Common myeloid progenitor, CD34-positive (primary cell): ENCODE measurements around the gene FRMD4A.

ENCODE experiments used
- CTCF ChIA-PET: fragments of 350-600 bp; sonication (Branson Sonifier 250); formaldehyde crosslinking; loops from one replicate; lab custom pipeline; 2021; ENCODE audit warnings: antibody characterized with exemption; lab: Charles Lee
- POLR2A ChIA-PET: fragments of 350-600 bp; sonication (Branson Sonifier 250); formaldehyde crosslinking; loops from one replicate; lab custom pipeline; 2021; ENCODE audit warnings: antibody characterized with exemption; lab: Charles Lee
- DNase-seq, 3 donors: peaks; one replicate each; pipeline versions ENCODE4 v3.0.0 to v3.0.0-alpha.2; 2013
- H3K27ac ChIP-seq, 2 experiments: 1 replicate in 1 of 2; 2 replicates in 1 of 2; pipeline ENCODE4 v1.7.0; 2013; ENCODE audit warnings: inconsistent platforms in 2 of 2, low read length in 2 of 2, mild to moderate bottlenecking in 2 of 2, low read depth in 1 of 2, moderate library complexity in 1 of 2; ENCODE audit not compliant: severe bottlenecking in 2 of 2, insufficient read depth in 1 of 2, poor library complexity in 1 of 2
- H3K27me3 ChIP-seq, 5 experiments: replicated peaks in 2 of 5; 1 replicate in 3 of 5; 2 replicates in 2 of 5; pipeline versions ENCODE4 v1.6.1 to v1.7.0; 2013; ENCODE audit warnings: low read length in 4 of 5, mild to moderate bottlenecking in 2 of 5, moderate library complexity in 2 of 5, inconsistent platforms in 1 of 5; ENCODE audit not compliant: insufficient read depth in 5 of 5, control insufficient read depth in 4 of 5
- H3K36me3 ChIP-seq, 4 experiments: 1 replicate in 2 of 4; 2 replicates in 2 of 4; pipeline versions ENCODE4 v1.6.1 to v1.7.0; 2013; ENCODE audit warnings: low read length in 3 of 4, control low read depth in 1 of 4, mild to moderate bottlenecking in 1 of 4; ENCODE audit not compliant: control insufficient read depth in 4 of 4, insufficient read depth in 4 of 4
- H3K4me1 ChIP-seq, 4 experiments: 1 replicate in 3 of 4; 2 replicates in 1 of 4; pipeline versions ENCODE4 v1.6.1 to v1.7.1; 2013; ENCODE audit warnings: low read length in 3 of 4, mild to moderate bottlenecking in 3 of 4, control low read depth in 1 of 4, inconsistent platforms in 1 of 4, moderate library complexity in 1 of 4; ENCODE audit not compliant: control insufficient read depth in 4 of 4, insufficient read depth in 4 of 4; ENCODE audit errors: control extremely low read depth in 1 of 4
- H3K4me3 ChIP-seq, 7 experiments: 1 replicate in 4 of 7; 2 replicates in 3 of 7; pipeline versions ENCODE4 v1.5.1 to v1.7.0; 2013; ENCODE audit warnings: mild to moderate bottlenecking in 7 of 7, low read length in 6 of 7, moderate library complexity in 6 of 7, inconsistent platforms in 2 of 7, low read depth in 2 of 7, control low read depth in 1 of 7; ENCODE audit not compliant: insufficient read depth in 4 of 7, control insufficient read depth in 1 of 7; ENCODE audit errors: extremely low read depth in 1 of 7
- H3K9me3 ChIP-seq, 5 experiments: 1 replicate in 4 of 5; 2 replicates in 1 of 5; pipeline versions ENCODE4 v1.6.1 to v1.7.1; 2013; ENCODE audit warnings: low read length in 4 of 5, mild to moderate bottlenecking in 2 of 5, inconsistent platforms in 1 of 5, low read depth in 1 of 5, moderate library complexity in 1 of 5; ENCODE audit not compliant: control insufficient read depth in 4 of 5, insufficient read depth in 2 of 5; ENCODE audit errors: control extremely low read depth in 1 of 5
- WGBS: methylation state at CpG from one replicate; pipeline ENCODE4 v1.1.5; 2013; ENCODE audit not compliant: insufficient coverage; 5-methylcytosine and 5-hydroxymethylcytosine counted together

Gene FRMD4A

GRCh38 chr10:14296065-14296709 lies 34.5 kb downstream of the FRMD4A start:
- Histone ChIP-seq H3K36me3 (no peaks in the 10 kb centered on the region), H3K4me3 (no peak overlapping the region), H3K27me3 (peaks cover 0 to 4% (median 0%) of the 10 kb centered on the region in 5 experiments), H3K9me3 (peaks cover 0 to 6% (median 0%) of the 10 kb centered on the region in 5 experiments), H3K27ac (no peak overlapping the region), H3K4me1 (no peaks in the 10 kb centered on the region)
- ChIA-PET CTCF (interaction anchor here (0.6 to 1.4 kb wide), 2 partner anchors 13 to 609 kb away, joined by 3 to 4 read pairs; no protein-coding TSS in a partner anchor), POLR2A (no interaction called here)
- DNase-seq = no peak
- 83% methylated on average over 2 of the region's 9 CpGs for WGBS

- no peak for DNase-seq
- Histone ChIP-seq H3K9me3 (peaks cover 0 to 15% (median 0%) of the 10 kb centered on the region in 5 experiments), H3K4me3 (no peak overlapping the region), H3K27me3 (peaks cover 0 to 2% (median 0%) of the 10 kb centered on the region in 5 experiments), H3K4me1 (no peaks in the 10 kb centered on the region), H3K27ac (no peak overlapping the region), H3K36me3 (no peaks in the 10 kb centered on the region)
- 91% methylated on average over 8 of the region's 14 CpGs for WGBS
- ChIA-PET POLR2A (no interaction called here), CTCF (no interaction called here)
These were observed 36.2 kb downstream of the FRMD4A start for GRCh38 chr10:14294347-14295059.

GRCh38 chr10:14293526-14293925 lies 37.2 kb downstream of the FRMD4A start:
- H3K27me3 ChIP-seq = peaks cover 0 to 2% (median 0%) of the 10 kb centered on the region in 5 experiments
- H3K4me1 ChIP-seq = no peaks in the 10 kb centered on the region
- no peaks in the 10 kb centered on the region for H3K36me3 ChIP-seq
- ChIA-PET POLR2A (no interaction called here), CTCF (no interaction called here)
- H3K4me3 ChIP-seq = no peak overlapping the region
- WGBS = 60% methylated on average over 2 of the region's 3 CpGs
- peaks cover 0 to 15% (median 0%) of the 10 kb centered on the region in 5 experiments for H3K9me3 ChIP-seq
- DNase-seq = no peak
- no peak overlapping the region for H3K27ac ChIP-seq

- no peak overlapping the region for H3K27ac ChIP-seq
- POLR2A ChIA-PET = no interaction called here
- peaks cover 0 to 5% (median 0%) of the 10 kb centered on the region in 5 experiments for H3K27me3 ChIP-seq
- no peak for DNase-seq
- WGBS = no CpG with 5 or more reads among the region's 1 CpG
- no peaks in the 10 kb centered on the region for H3K36me3 ChIP-seq
- no peaks in the 10 kb centered on the region for H3K4me1 ChIP-seq
- CTCF ChIA-PET = no interaction called here
- no peak overlapping the region for H3K4me3 ChIP-seq
- peaks cover 0 to 15% (median 3%) of the 10 kb centered on the region in 5 experiments for H3K9me3 ChIP-seq
These were observed 39.4 kb downstream of the FRMD4A start for GRCh38 chr10:14291296-14291695.

- Histone ChIP-seq H3K27me3 (peaks cover 0 to 7% (median 0%) of the 10 kb centered on the region in 5 experiments), H3K27ac (no peak overlapping the region), H3K36me3 (no peaks in the 10 kb centered on the region), H3K9me3 (peaks cover 0 to 9% (median 3%) of the 10 kb centered on the region in 5 experiments), H3K4me3 (no peak overlapping the region), H3K4me1 (no peaks in the 10 kb centered on the region)
- no peak for DNase-seq
- ChIA-PET CTCF (no interaction called here), POLR2A (no interaction called here)
- 97% methylated on average over 5 of the region's 6 CpGs for WGBS
These were observed 44.7 kb downstream of the FRMD4A start for GRCh38 chr10:14285941-14286560.

GRCh38 chr10:14282276-14282675 lies 48.4 kb downstream of the FRMD4A start:
- H3K4me3 ChIP-seq = no peak overlapping the region
- H3K9me3 ChIP-seq = peaks cover 0 to 3% (median 0%) of the 10 kb centered on the region in 5 experiments
- WGBS = 83% methylated on average over 1 of the region's 4 CpGs
- peaks cover 0 to 7% (median 0%) of the 10 kb centered on the region in 5 experiments for H3K27me3 ChIP-seq
- H3K4me1 ChIP-seq = no peaks in the 10 kb centered on the region
- ChIA-PET POLR2A (no interaction called here), CTCF (interaction anchor here (1.2 kb wide), 1 partner anchor 14 kb away, joined by 3 read pairs; no protein-coding TSS in a partner anchor)
- no peaks in the 10 kb centered on the region for H3K36me3 ChIP-seq
- H3K27ac ChIP-seq = no peak overlapping the region
- no peak for DNase-seq
